ENCODE measurements around the gene SETD3. TPM values are rescaled to one million over a fixed set of nuclear protein-coding genes. Genes with fewer than 3 reads are reported as not detected.

Gene SETD3
- total RNA-seq, 2 donors from 2014 or later: 57.8 to 68.1 TPM

DNA sequence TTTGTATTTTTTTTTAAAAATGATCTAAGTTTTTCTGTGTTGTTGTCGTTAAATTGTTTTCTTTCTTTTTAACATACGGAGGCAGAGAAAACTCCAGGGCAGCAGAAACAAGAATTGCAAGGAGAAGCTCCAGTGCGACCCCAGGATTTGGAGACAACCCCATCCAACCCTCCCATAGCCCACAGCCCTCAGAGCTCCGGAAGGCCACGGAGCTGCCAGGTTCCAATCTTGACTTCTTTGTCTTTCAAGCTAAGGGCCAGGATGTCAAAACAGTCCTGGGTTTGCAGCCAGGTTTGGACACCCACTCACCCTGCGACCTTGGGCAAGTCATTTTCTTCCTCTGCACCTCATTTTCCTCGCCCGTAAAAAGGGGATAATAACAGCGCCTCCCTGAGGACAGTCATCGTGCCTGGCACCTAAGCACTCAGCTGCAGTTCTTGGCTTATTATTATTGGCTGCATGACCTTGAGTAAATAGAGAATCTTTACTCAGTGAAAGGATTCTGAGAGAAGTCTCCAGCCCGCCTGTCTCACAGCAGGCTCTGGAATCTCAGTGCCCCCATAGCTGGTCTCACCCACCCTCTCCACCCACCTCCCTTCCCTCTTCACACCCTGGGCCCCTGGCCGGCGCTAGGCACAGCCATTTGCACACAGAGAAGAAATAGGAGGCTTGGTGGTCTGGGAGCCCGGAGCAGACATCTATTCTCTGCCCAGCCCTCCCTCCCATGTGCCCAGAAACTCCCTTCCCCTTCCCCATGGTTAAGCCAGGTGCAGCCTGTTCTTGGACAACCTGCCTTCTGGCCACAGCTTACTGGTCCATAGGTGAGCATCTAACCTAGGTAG, 129.3 kb downstream of the SETD3 start:
- H3K4me1 ChIP-seq (ENCODE audit: control insufficient read depth, insufficient read depth, low read length): no peaks in the 10 kb centered on the region
- Mint-ChIP-seq H3K9me3 (no peaks in the 10 kb centered on the region), H3K36me3 (ENCODE audit: low read depth) (no peaks in the 10 kb centered on the region), H3K27me3 (ENCODE audit: insufficient read depth) (no peaks in the 10 kb centered on the region), H3K4me1 (no peaks in the 10 kb centered on the region), H3K4me3 (no peak overlapping the region), H3K27ac (no peak overlapping the region)
- TF ChIP-seq, protein P1, sequence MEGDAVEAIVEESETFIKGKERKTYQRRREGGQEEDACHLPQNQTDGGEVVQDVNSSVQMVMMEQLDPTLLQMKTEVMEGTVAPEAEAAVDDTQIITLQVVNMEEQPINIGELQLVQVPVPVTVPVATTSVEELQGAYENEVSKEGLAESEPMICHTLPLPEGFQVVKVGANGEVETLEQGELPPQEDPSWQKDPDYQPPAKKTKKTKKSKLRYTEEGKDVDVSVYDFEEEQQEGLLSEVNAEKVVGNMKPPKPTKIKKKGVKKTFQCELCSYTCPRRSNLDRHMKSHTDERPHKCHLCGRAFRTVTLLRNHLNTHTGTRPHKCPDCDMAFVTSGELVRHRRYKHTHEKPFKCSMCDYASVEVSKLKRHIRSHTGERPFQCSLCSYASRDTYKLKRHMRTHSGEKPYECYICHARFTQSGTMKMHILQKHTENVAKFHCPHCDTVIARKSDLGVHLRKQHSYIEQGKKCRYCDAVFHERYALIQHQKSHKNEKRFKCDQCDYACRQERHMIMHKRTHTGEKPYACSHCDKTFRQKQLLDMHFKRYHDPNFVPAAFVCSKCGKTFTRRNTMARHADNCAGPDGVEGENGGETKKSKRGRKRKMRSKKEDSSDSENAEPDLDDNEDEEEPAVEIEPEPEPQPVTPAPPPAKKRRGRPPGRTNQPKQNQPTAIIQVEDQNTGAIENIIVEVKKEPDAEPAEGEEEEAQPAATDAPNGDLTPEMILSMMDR (conservative IDR thresholded peaks at IDR 0.05): peak; percentile 41
- no peaks in the 10 kb centered on the region for H3K27me3 ChIP-seq (ENCODE audit: control insufficient read depth, insufficient read depth, low read length, poor library complexity, severe bottlenecking)
- no peak overlapping the region for H3K27ac ChIP-seq (ENCODE audit: low read depth, low read length)
- H3K9ac ChIP-seq (ENCODE audit: extremely low read depth, low read length, poor library complexity, severe bottlenecking): no peak overlapping the region
- H3K9me3 ChIP-seq (ENCODE audit: control insufficient read depth, low read length): no peaks in the 10 kb centered on the region
- H3K4me3 ChIP-seq (ENCODE audit: low read length): no peak overlapping the region
- no peaks in the 10 kb centered on the region for H3K36me3 ChIP-seq (ENCODE audit: control insufficient read depth, insufficient read depth, low read length)
- 81 to 89% methylated on average over 9 to 14 of the region's 14 CpGs for WGBS, 2 experiments (ENCODE audit: insufficient coverage in 1 of 2, insufficient read length in 1 of 2)
- no peak for DNase-seq

- H3K9me3 ChIP-seq (ENCODE audit: control insufficient read depth, low read length): no peaks in the 10 kb centered on the region
- H3K4me1 ChIP-seq (ENCODE audit: control insufficient read depth, insufficient read depth, low read length): no peaks in the 10 kb centered on the region
- H3K27me3 Mint-ChIP-seq (ENCODE audit: insufficient read depth): no peaks in the 10 kb centered on the region
- no peaks in the 10 kb centered on the region for H3K36me3 Mint-ChIP-seq (ENCODE audit: low read depth)
- no peak for DNase-seq
- H3K9me3 Mint-ChIP-seq: no peaks in the 10 kb centered on the region
- no peak overlapping the region for H3K4me3 Mint-ChIP-seq
- TF ChIP-seq, protein P1 (conservative IDR thresholded peaks at IDR 0.05): no peak
- WGBS, 2 experiments (ENCODE audit: insufficient coverage in 1 of 2, insufficient read length in 1 of 2): 92 to 93% methylated on average over 11 to 12 of the region's 12 CpGs
- no peak overlapping the region for H3K27ac Mint-ChIP-seq
- H3K36me3 ChIP-seq (ENCODE audit: control insufficient read depth, insufficient read depth, low read length): no peaks in the 10 kb centered on the region
- H3K27ac ChIP-seq (ENCODE audit: low read depth, low read length): no peak overlapping the region
- no peak overlapping the region for H3K4me3 ChIP-seq (ENCODE audit: low read length)
- H3K27me3 ChIP-seq (ENCODE audit: control insufficient read depth, insufficient read depth, low read length, poor library complexity, severe bottlenecking): no peaks in the 10 kb centered on the region
- H3K9ac ChIP-seq (ENCODE audit: extremely low read depth, low read length, poor library complexity, severe bottlenecking): no peak overlapping the region
- H3K4me1 Mint-ChIP-seq: no peaks in the 10 kb centered on the region
These were observed 129.9 kb downstream of the SETD3 start for GRCh38 chr14:99350751-99351150.

DNA sequence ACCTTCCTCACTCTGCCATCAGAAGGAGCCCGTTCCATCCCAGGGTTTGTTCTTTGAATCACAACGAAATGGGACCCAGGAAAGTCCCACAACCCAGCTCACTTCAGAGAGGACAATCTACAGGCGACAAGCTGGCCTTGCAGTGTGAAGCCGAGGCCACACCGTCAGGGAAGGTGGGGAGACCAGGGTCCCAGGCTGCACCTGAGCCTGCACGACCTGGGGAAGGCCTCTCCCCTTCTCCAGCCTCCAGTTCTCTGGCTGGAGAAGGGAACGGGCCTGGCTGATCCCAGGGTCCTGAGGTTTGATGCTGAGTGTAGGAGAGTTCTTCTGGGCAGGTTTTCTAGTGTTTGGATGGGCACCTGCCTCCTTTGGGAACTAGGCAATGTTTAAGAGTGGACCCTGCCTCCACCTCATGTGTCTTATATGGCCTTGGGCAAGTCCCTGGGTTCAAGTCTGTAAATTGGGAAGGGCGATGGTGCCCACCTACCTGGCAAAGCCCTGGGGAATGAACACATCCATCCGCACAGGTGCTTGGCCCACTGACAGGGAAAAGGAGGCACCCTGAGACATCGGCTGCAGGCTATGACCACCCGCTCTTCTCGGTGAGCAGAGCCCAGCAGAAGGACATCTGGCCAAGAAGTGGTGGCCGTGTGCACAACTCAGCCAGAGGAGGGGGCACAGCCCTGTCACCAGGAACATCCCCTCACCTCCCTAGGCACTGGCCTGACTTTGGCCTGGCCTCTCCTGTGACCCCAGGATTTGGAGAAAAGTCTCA, 130.8 kb downstream of the SETD3 start:
- H3K4me1 ChIP-seq (ENCODE audit: control insufficient read depth, insufficient read depth, low read length): no peaks in the 10 kb centered on the region
- H3K4me3 ChIP-seq (ENCODE audit: low read length): no peak overlapping the region
- H3K36me3 ChIP-seq (ENCODE audit: control insufficient read depth, insufficient read depth, low read length): no peaks in the 10 kb centered on the region
- Mint-ChIP-seq H3K9me3 (no peaks in the 10 kb centered on the region), H3K4me3 (no peak overlapping the region), H3K27ac (no peak overlapping the region), H3K36me3 (ENCODE audit: low read depth) (no peaks in the 10 kb centered on the region), H3K4me1 (no peaks in the 10 kb centered on the region), H3K27me3 (ENCODE audit: insufficient read depth) (no peaks in the 10 kb centered on the region)
- no peak for DNase-seq
- 89 to 93% methylated on average over 3 to 13 of the region's 13 CpGs for whole genome bisulfite sequencing, 2 experiments (ENCODE audit: insufficient coverage in 1 of 2, insufficient read length in 1 of 2)
- TF ChIP-seq, protein P1 (conservative IDR thresholded peaks at IDR 0.05): no peak
- H3K27me3 ChIP-seq (ENCODE audit: control insufficient read depth, insufficient read depth, low read length, poor library complexity, severe bottlenecking): no peaks in the 10 kb centered on the region
- H3K9ac ChIP-seq (ENCODE audit: extremely low read depth, low read length, poor library complexity, severe bottlenecking): no peak overlapping the region
- H3K27ac ChIP-seq (ENCODE audit: low read depth, low read length): no peak overlapping the region
- no peaks in the 10 kb centered on the region for H3K9me3 ChIP-seq (ENCODE audit: control insufficient read depth, low read length)
